K562 (cell line): ENCODE data around the gene MAL. TPM values are rescaled to one million over a fixed set of nuclear protein-coding genes. Genes with fewer than 3 reads are reported as not detected.

Experiments used
- ATAC-seq: fragments of 200-7000 bp; cut with Tn5 transposase; 3 replicates; pipeline ENCODE4 v1.9.1; 2020; ENCODE audit warnings: moderate library complexity
- BruUV-seq: library from RNA; stranded (reverse); fragments of 400-500 nt; replicated peaks from 2 replicates; lab custom pipeline; 2021; lab: Mats Ljungman, UMichigan
- CTCF ChIA-PET: fragments of 300-600 bp; formaldehyde crosslinking; extraction: SDS; loops from one replicate; lab custom pipeline; 2021; ENCODE audit warnings: low intra/inter-chr PET ratio; lab: Yijun Ruan, JAX
- POLR2A ChIA-PET: fragments of 300-600, 350-650 bp; sonication (Branson Sonifier 250); formaldehyde crosslinking; extraction: SDS; loops from one replicate; lab custom pipeline; 2021; ENCODE audit warnings: antibody characterized with exemption, inconsistent platforms; lab: Yijun Ruan, JAX
- DNase-seq, 4 experiments: peaks; one replicate each; pipeline versions ENCODE4 v3.0.0 to v3.0.0-alpha.2; 2011 to 2018; ENCODE audit warnings: low spot score in 3 of 4, mixed read lengths in 3 of 4; ENCODE audit errors: extremely low read depth in 1 of 4
- FAIRE-seq: peaks from 2 replicates; lab custom pipeline; 2011; peaks lifted over from hg19 to GRCh38; lab: Jason Lieb, UNC
- H2AFZ ChIP-seq: 2 replicates; pipeline ENCODE4 v1.6.0; 2011; ENCODE audit warnings: low read depth, low read length, control low read depth, inconsistent platforms
- H3K27ac ChIP-seq: fragments of 200-600 bp; 3 replicates; pipeline ENCODE4 v1.8.0; 2011; ENCODE audit warnings: low read depth, mild to moderate bottlenecking, control low read depth, inconsistent platforms, low read length, moderate library complexity, mixed read lengths; ENCODE audit errors: extremely low read depth
- H3K27me3 ChIP-seq, 2 experiments: fragments of 300-600 bp in 1 of 2; 2 replicates in 1 of 2; 3 replicates in 1 of 2; pipeline versions ENCODE4 v1.6.0 to v1.8.0; 2011; ENCODE audit warnings: inconsistent platforms in 2 of 2, low read length in 2 of 2, mild to moderate bottlenecking in 1 of 2, mixed read lengths in 1 of 2, moderate library complexity in 1 of 2; ENCODE audit not compliant: control insufficient read depth in 2 of 2, insufficient read depth in 2 of 2
- H3K36me3 ChIP-seq: fragments of 300-600 bp; 3 replicates; pipeline ENCODE4 v1.8.0; 2011; ENCODE audit warnings: mild to moderate bottlenecking, low read length, inconsistent platforms; ENCODE audit not compliant: control insufficient read depth, insufficient read depth
- H3K4me1 ChIP-seq, 2 experiments: fragments of 200-600 bp in 1 of 2; replicated peaks in 1 of 2; 2 replicates in 1 of 2; 3 replicates in 1 of 2; pipeline versions ENCODE4 v1.5.1 to v1.8.0; 2011; ENCODE audit warnings: inconsistent platforms in 2 of 2, low read length in 2 of 2, mild to moderate bottlenecking in 1 of 2, mixed read lengths in 1 of 2, moderate library complexity in 1 of 2; ENCODE audit not compliant: control insufficient read depth in 2 of 2, insufficient read depth in 2 of 2
- H3K4me2 ChIP-seq: 2 replicates; pipeline ENCODE4 v1.6.1; 2011; ENCODE audit warnings: low read length, control low read depth, inconsistent platforms, mixed read lengths; ENCODE audit not compliant: insufficient read depth
- H3K4me3 ChIP-seq: fragments of 200-600 bp; sonication (generic), shearing (Covaris generic); 2 replicates; pipeline ENCODE4 v1.5.1; 2016; ENCODE audit warnings: control low read depth, inconsistent platforms
- H3K79me2 ChIP-seq: fragments of 200-600 bp; 3 replicates; pipeline ENCODE4 v1.8.0; 2011; ENCODE audit warnings: low read length, inconsistent platforms; ENCODE audit not compliant: control insufficient read depth, insufficient read depth
- H3K9ac ChIP-seq, 2 experiments: 2 replicates each; pipeline versions ENCODE4 v1.6.0 to v1.6.1; 2011; ENCODE audit warnings: low read depth in 2 of 2, low read length in 2 of 2, control low read depth in 1 of 2, inconsistent platforms in 1 of 2, mild to moderate bottlenecking in 1 of 2, mixed read lengths in 1 of 2; ENCODE audit not compliant: insufficient read depth in 1 of 2
- H3K9me1 ChIP-seq: one replicate; pipeline ENCODE4 v1.6.0; 2011; ENCODE audit warnings: inconsistent platforms, mild to moderate bottlenecking, low read length, moderate library complexity; ENCODE audit not compliant: control insufficient read depth, insufficient read depth
- H3K9me3 ChIP-seq: replicated peaks from 2 replicates; pipeline ENCODE4 v1.5.1; 2011; ENCODE audit warnings: low read depth, low read length, inconsistent platforms; ENCODE audit not compliant: control insufficient read depth, insufficient read depth
- H4K20me1 ChIP-seq: replicated peaks from 2 replicates; pipeline ENCODE4 v1.6.1; 2011; ENCODE audit warnings: low read length, inconsistent platforms, mixed read lengths; ENCODE audit not compliant: control insufficient read depth, insufficient read depth
- GABPA ChIP-seq: fragments of 200-800 bp; sonication (Bioruptor generic); conservative IDR thresholded peaks from 2 replicates; pipeline ENCODE4 v1.6.1; 2016; ENCODE audit warnings: low read depth, missing genetic modification characterization, missing compliant biosample characterization
- HINFP ChIP-seq: fragments of 450-650 bp; conservative IDR thresholded peaks from 2 replicates; pipeline ENCODE4 v1.6.1; 2016; ENCODE audit warnings: missing genetic modification characterization, low read depth, mild to moderate bottlenecking, control low read depth, missing compliant biosample characterization
- HNRNPH1 ChIP-seq: fragments of 200-400 bp; formaldehyde crosslinking; optimal IDR thresholded peaks from 2 replicates; pipeline ENCODE3; 2017; ENCODE audit warnings: low read depth, mild to moderate bottlenecking, low read length, moderate library complexity
- NR2F6 ChIP-seq: fragments of 450-650 bp; formaldehyde crosslinking; IDR thresholded peaks from 2 replicates; pipeline ENCODE4 v1.4.0; 2020; ENCODE audit warnings: mild to moderate bottlenecking
- SMAD2 ChIP-seq: fragments of 150-350 bp; IDR thresholded peaks from 2 replicates; pipeline ENCODE4 v1.6.1; 2014; ENCODE audit warnings: low read depth, mild to moderate bottlenecking, low read length
- SREBF1 ChIP-seq: fragments of 150-350 bp; IDR thresholded peaks from 2 replicates; pipeline ENCODE4 v1.6.1; 2014; ENCODE audit warnings: antibody characterized with exemption, low read depth, low read length, borderline replicate concordance
- SRSF3 ChIP-seq: fragments of 200-400 bp; formaldehyde crosslinking; IDR thresholded peaks from 2 replicates; pipeline ENCODE4 v1.6.1; 2016; ENCODE audit warnings: mild to moderate bottlenecking, low read length, moderate library complexity; ENCODE audit not compliant: insufficient read depth
- TBP ChIP-seq: optimal IDR thresholded peaks from 2 replicates; pipeline ENCODE3; 2011; ENCODE audit warnings: low read depth, low read length, improper control_type of control experiment
- TGIF2 ChIP-seq: sonication (generic); formaldehyde crosslinking; IDR thresholded peaks from 2 replicates; pipeline ENCODE4 v1.8.1; 2022; ENCODE audit warnings: mild to moderate bottlenecking, missing genetic modification reagents, moderate library complexity
- U2AF2 ChIP-seq: fragments of 200-400 bp; formaldehyde crosslinking; optimal IDR thresholded peaks from 2 replicates; pipeline ENCODE3; 2017; ENCODE audit warnings: low read depth, mild to moderate bottlenecking, low read length
- ZNF184 ChIP-seq: sonication (generic); formaldehyde crosslinking; IDR thresholded peaks from 2 replicates; pipeline ENCODE4 v1.5.0; 2020; ENCODE audit warnings: missing genetic modification reagents
- ZNF253 ChIP-seq: fragments of 250-450 bp; sonication (Bioruptor Pico); conservative IDR thresholded peaks from 2 replicates; pipeline ENCODE4 v1.6.1; 2021; ENCODE audit warnings: mild to moderate bottlenecking
- ZNF445 ChIP-seq: fragments of 250-450 bp; sonication (Bioruptor Pico); IDR thresholded peaks from 2 replicates; pipeline ENCODE4 v1.4.0; 2020; ENCODE audit warnings: low read depth, mild to moderate bottlenecking, moderate library complexity
- WGBS: fragments of 100-300 bp; shearing (Covaris generic); methylation state at CpG from one replicate; pipeline ENCODE4 v1.1.6; 2016; ENCODE audit warnings: low coverage, mixed read lengths; ENCODE audit not compliant: insufficient coverage; ENCODE audit errors: missing lambda C conversion rate; 5-methylcytosine and 5-hydroxymethylcytosine counted together
- in situ Hi-C: fragments of 300-500 bp; cut with MboI; formaldehyde crosslinking; loops from 4 replicates; pipeline ENCODE4 v1.15.0; 2018; ENCODE audit warnings: inconsistent platforms, mixed read lengths
- intact Hi-C: fragments of 100-400 bp; cut with micrococcal nuclease; formaldehyde crosslinking; loops from 2 replicates; pipeline ENCODE4 v1.14.2; 2022
- polyA plus RNA-seq, 8 experiments: library from polyadenylated mRNA; depleted of rRNA in 4 of 8; stranded (reverse) in 5 of 8; unstranded in 3 of 8; fragments of >200 nt; fragmentation: Nextera tagmentation in 2 of 8; fragmentation: Illumina TruSeq in 1 of 8; extraction: Ambion mirVana in 2 of 8; extraction: Trizol in 1 of 8; gene quantifications; 2 replicates each; pipeline versions ENCODE4 v1.2.1 to v1.2.3, GENCODE V29; 2011 to 2014; ENCODE audit warnings: inconsistent platforms in 1 of 8, missing spikeins in 1 of 8
- total RNA-seq, 7 experiments: library from RNA; depleted of rRNA in 6 of 7; stranded (reverse); fragments of >200 nt in 6 of 7; fragmentation: Illumina TruSeq in 2 of 7; extraction: Trizol in 2 of 7; gene quantifications; 2 replicates each; pipeline versions ENCODE4 v1.2.1 to v1.2.3, GENCODE V29; 2011 to 2021; ENCODE audit warnings: low replicate concordance in 1 of 7
- TF ChIP-seq, protein P1 (sequence below): fragments of 250-450 bp; sonication (Bioruptor Pico); IDR thresholded peaks from 2 replicates; pipeline ENCODE4 v1.8.0; 2022; ENCODE audit warnings: moderate library complexity, mild to moderate bottlenecking, inconsistent platforms

Gene MAL
- total and polyA plus RNA-seq, 9 of the 15 experiments (the other 6 are each of a cell fraction or from before 2014, with no cell fraction given) = not detected

DNA sequence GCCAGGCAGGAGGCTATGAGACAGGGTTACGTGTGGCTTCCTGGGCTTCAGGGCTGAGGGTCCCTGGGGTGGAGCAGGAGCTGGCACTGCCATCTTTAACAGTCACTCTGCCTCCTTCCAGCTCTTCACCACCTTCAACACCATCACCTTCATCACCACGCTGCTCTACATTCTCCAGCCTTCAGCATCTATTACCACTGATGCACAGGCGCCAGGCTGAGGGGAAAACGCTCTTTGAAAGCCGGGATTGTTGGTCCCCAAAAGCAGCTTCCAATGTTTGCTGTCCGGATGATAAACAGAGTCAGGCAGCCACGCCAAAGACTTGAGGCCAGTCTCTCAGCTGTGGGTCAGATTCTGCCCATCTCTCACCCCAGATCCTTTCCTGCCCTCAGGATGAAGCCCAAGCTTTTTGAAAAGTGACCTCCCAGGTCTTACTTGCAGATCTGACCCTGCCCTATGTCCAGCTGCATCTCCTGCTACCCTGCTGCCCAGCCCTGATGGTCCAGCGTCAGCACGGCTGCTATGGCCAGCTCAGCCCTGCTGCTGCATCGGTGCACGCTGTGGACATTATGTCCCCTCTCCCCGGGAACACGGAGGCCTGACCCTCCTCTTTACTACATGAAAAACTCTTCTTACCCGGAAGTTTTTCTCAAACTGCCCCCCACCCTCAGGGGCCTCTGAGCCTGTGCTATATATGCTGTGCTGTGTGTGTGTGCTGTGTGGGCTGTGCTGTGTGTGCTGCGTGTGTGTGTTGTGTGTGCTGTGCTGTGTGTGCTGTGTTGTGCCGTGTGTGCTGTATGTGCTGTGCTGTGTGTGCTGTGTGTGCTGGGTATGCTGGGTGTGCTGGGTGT, 31.2 kb upstream of the MAL start:
- Histone ChIP-seq H3K4me1 (peaks cover 0 to 6% of the 10 kb centered on the region in 2 experiments; a peak in 1 of 5 replicates), H3K9ac (no peak overlapping the region), H3K9me1 (no peaks in the 10 kb centered on the region), H3K4me3 (no peak overlapping the region), H2AFZ (no peak overlapping the region), H3K4me2 (no peak overlapping the region), H3K36me3 (no peaks in the 10 kb centered on the region), H3K27ac (no peak overlapping the region), H4K20me1 (0 out of 2 replicates have a peak, but pooled peaks cover 11% of the 10 kb centered on the region), H3K9me3 (no peaks in the 10 kb centered on the region), H3K27me3 (peaks cover 4 to 72% of the 10 kb centered on the region in 2 experiments; a peak in 4 of 5 replicates), H3K79me2 (no peaks in the 10 kb centered on the region)
- BruUV-seq = no TSS peak
- in situ Hi-C loops (no loop called here), intact Hi-C loops (no loop called here)
- no peak for TF ChIP-seq HINFP (tag)
- no peak for TF ChIP-seq HNRNPH1
- TF ChIP-seq TGIF2 = no peak
- no peak for TF ChIP-seq ZNF253 (CRISPR knock-in tag)
- no peak for TF ChIP-seq NR2F6
- no peak for TF ChIP-seq TBP
- TF ChIP-seq SMAD2 = no peak
- TF ChIP-seq, protein P1, sequence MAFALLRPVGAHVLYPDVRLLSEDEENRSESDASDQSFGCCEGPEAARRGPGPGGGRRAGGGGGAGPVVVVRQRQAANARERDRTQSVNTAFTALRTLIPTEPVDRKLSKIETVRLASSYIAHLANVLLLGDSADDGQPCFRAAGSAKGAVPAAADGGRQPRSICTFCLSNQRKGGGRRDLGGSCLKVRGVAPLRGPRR (CRISPR knock-in tag) = no peak
- no peak for TF ChIP-seq GABPA (tag)
- no peak for TF ChIP-seq SRSF3
- no peak for TF ChIP-seq SREBF1
- TF ChIP-seq ZNF184 (CRISPR knock-in tag) = no peak
- TF ChIP-seq ZNF445 (CRISPR knock-in tag) = no peak
- no peak for TF ChIP-seq U2AF2
- ChIA-PET POLR2A (interaction anchor here (0.5 to 0.6 kb wide), 2 partner anchors 12 to 47 kb away, joined by 3 read pairs; no protein-coding TSS in a partner anchor), CTCF (no interaction called here)
- no peak for DNase-seq
- no peak for ATAC-seq
- WGBS = 1% methylated on average over 16 of the region's 16 CpGs
- FAIRE-seq = no peak
